ACC112 (cell line): ENCODE data around the gene GAGE12J.
"Not testable (repeated sequence)": the region's sequence is repeated elsewhere in the genome, so short reads cannot be mapped to it uniquely, and the experiment has no call there.

Experiments used
- H2AFZ ChIP-seq: fragments of 200-600 bp; sonication (generic); one replicate; pipeline ENCODE4 v1.6.0; 2017; ENCODE audit warnings: antibody characterized with exemption, low read length; ENCODE audit not compliant: unreplicated experiment
- H3K27ac ChIP-seq: fragments of 200-600 bp; sonication (generic); 2 replicates; pipeline ENCODE4 v1.5.1; 2014; ENCODE audit warnings: low read depth, mild to moderate bottlenecking, antibody characterized with exemption, low read length, moderate library complexity
- H3K27me3 ChIP-seq: fragments of 200-600 bp; sonication (generic); 2 replicates; pipeline ENCODE4 v1.6.1; 2014; ENCODE audit warnings: mild to moderate bottlenecking, antibody characterized with exemption, low read length, moderate library complexity, mixed read lengths; ENCODE audit not compliant: insufficient read depth
- H3K36me3 ChIP-seq: fragments of 200-600 bp; sonication (generic); 2 replicates; pipeline ENCODE4 v1.6.1; 2016; ENCODE audit warnings: mild to moderate bottlenecking, antibody characterized with exemption, low read length, moderate library complexity, mixed read lengths; ENCODE audit not compliant: insufficient read depth
- H3K4me1 ChIP-seq: fragments of 200-600 bp; sonication (generic); one replicate; pipeline ENCODE4 v1.6.1; 2016; ENCODE audit warnings: low read length, mixed read lengths; ENCODE audit not compliant: insufficient read depth, unreplicated experiment, control insufficient read depth
- H3K4me3 ChIP-seq: fragments of 200-600 bp; sonication (generic); 2 replicates; pipeline ENCODE4 v1.5.1; 2014; ENCODE audit warnings: mild to moderate bottlenecking, low read depth, low read length
- H3K79me2 ChIP-seq: fragments of 200-600 bp; sonication (generic); one replicate; pipeline ENCODE4 v1.6.0; 2016; ENCODE audit warnings: low read length; ENCODE audit not compliant: control insufficient read depth, unreplicated experiment, insufficient read depth

GAGE12J gene

GRCh38 chrX:49287665-49288064 lies 34.2 kb upstream of the GAGE12J start:
- no peaks in the 10 kb centered on the region for H3K36me3 ChIP-seq
- H3K27ac ChIP-seq = no peak overlapping the region
- no peaks in the 10 kb centered on the region for H3K4me1 ChIP-seq
- no peak overlapping the region for H3K4me3 ChIP-seq
- no peak overlapping the region for H2AFZ ChIP-seq
- H3K27me3 ChIP-seq = no peaks in the 10 kb centered on the region
- H3K79me2 ChIP-seq = no peaks in the 10 kb centered on the region

GRCh38 chrX:49290215-49290614 lies 31.6 kb upstream of the GAGE12J start:
- Histone ChIP-seq H3K27ac (no peak overlapping the region), H2AFZ (no peak overlapping the region), H3K4me1 (no peaks in the 10 kb centered on the region), H3K27me3 (no peaks in the 10 kb centered on the region), H3K4me3 (no peak overlapping the region), H3K79me2 (no peaks in the 10 kb centered on the region), H3K36me3 (no peaks in the 10 kb centered on the region)

DNA sequence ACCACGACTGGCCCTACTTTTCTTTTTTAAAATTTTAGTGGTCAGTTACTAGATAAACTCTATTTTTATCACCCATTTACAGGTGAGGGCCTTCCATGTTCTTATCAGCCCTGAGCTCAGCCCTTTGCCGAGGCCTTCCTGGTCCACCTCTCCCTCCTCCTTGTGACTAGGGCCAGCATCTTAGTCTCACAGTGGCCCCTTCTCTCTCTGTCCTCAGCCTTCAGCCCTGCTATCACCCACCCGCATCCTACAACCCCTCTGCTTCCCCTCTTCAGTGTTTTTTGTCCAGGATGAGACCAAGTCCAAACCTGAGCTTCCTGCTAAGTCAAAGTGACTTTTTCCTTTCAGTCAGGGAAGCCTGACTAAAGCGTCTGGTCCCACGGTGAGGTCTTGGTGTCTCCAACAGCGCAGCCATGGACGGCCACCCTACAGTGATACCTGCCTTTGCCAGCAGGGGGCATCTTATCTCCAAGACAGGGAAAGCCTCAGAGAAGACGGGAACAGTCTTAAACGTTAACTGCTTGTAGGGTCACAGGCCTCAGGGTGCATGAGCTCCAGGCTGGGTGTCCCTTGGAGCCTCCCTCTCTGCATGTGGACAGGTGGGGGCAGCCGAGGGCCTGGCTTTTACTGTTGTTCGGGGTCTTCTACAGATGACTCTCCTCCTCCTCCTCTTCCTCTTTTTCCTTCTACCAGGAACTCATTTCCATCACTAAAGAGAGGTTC lies 30.1 kb upstream of the GAGE12J start:
- Histone ChIP-seq H2AFZ (no peak overlapping the region), H3K4me1 (no peaks in the 10 kb centered on the region), H3K27me3 (no peaks in the 10 kb centered on the region), H3K79me2 (no peaks in the 10 kb centered on the region), H3K27ac (no peak overlapping the region), H3K36me3 (no peaks in the 10 kb centered on the region), H3K4me3 (no peak overlapping the region)

- no peak overlapping the region for H2AFZ ChIP-seq
- H3K27me3 ChIP-seq = no peaks in the 10 kb centered on the region
- no peaks in the 10 kb centered on the region for H3K36me3 ChIP-seq
- H3K27ac ChIP-seq = no peak overlapping the region
- no peaks in the 10 kb centered on the region for H3K4me1 ChIP-seq
- H3K4me3 ChIP-seq = no peak overlapping the region
- no peaks in the 10 kb centered on the region for H3K79me2 ChIP-seq
These were observed 29.2 kb upstream of the GAGE12J start for GRCh38 chrX:49292400-49293362.

DNA sequence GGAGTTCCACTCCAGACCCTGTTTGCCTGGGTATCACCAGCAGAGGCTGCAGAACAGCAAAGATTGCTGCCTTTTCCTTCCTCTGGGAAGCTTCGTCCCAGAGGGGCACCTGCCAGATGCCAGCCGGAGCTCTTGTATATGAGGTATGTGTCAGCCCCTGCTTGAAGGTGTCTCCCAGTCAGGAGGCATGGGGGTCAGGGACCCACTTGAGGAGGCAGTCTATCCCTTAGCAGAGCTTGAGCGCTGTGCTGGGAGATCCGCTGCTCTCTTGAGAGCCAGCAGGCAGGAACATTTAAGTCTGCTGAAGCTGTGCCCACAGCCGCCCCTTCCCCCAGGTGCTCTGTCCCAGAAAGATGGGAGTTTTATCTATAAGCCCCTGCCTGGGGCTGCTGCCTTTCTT lies 22.5 kb upstream of the GAGE12J start:
- not testable (repeated sequence) for H2AFZ ChIP-seq, H3K79me2 ChIP-seq, H3K4me1 ChIP-seq, H3K27ac ChIP-seq, H3K36me3 ChIP-seq, H3K4me3 ChIP-seq, H3K27me3 ChIP-seq

GRCh38 chrX:49300703-49301102 lies 21.1 kb upstream of the GAGE12J start:
- Histone ChIP-seq H3K27ac (no peak overlapping the region), H3K4me1 (no peaks in the 10 kb centered on the region), H3K36me3 (no peaks in the 10 kb centered on the region), H2AFZ (no peak overlapping the region), H3K4me3 (no peak overlapping the region), H3K79me2 (no peaks in the 10 kb centered on the region), H3K27me3 (no peaks in the 10 kb centered on the region)

GRCh38 chrX:49303346-49303745 lies 18.5 kb upstream of the GAGE12J start, which contains the start of gene GAGE10:
Gene GAGE10, plus strand, starts transcription at chrX:49303646. Its CDS starts 1,214 bp downstream, at chrX:49304860.
- Histone ChIP-seq H3K4me3 (no peak within 1 kb of the TSS), H3K4me1 (no peaks in the 10 kb centered on the region), H2AFZ (no peak within 1 kb of the TSS), H3K79me2 (no peaks in the 10 kb centered on the region), H3K27me3 (no peaks in the 10 kb centered on the region), H3K36me3 (no peaks in the 10 kb centered on the region), H3K27ac (no peak within 1 kb of the TSS)

DNA sequence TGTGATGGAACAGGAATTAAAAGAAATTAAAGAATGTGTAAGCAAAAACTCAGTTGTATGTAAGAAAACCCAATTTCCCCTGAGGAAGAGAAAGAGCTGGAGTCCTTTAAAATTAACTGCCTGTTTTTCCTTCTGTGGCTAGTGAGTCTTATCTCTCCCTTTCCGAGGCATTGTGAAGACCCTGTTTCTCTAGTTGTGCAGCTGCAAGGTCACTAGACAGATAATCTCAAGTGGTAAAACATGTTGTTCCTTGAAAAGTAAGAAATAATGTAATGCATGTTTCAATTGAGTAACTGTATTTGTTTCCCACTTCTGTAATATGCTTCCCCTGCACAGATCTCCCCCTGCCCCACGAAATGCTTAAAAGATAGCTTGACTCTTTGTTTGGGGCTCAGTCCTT lies 14.1 kb upstream of the GAGE12J start:
- H3K4me3 ChIP-seq, H2AFZ ChIP-seq, H3K4me1 ChIP-seq, H3K79me2 ChIP-seq, H3K27me3 ChIP-seq, H3K36me3 ChIP-seq, H3K27ac ChIP-seq: not testable (repeated sequence)

DNA sequence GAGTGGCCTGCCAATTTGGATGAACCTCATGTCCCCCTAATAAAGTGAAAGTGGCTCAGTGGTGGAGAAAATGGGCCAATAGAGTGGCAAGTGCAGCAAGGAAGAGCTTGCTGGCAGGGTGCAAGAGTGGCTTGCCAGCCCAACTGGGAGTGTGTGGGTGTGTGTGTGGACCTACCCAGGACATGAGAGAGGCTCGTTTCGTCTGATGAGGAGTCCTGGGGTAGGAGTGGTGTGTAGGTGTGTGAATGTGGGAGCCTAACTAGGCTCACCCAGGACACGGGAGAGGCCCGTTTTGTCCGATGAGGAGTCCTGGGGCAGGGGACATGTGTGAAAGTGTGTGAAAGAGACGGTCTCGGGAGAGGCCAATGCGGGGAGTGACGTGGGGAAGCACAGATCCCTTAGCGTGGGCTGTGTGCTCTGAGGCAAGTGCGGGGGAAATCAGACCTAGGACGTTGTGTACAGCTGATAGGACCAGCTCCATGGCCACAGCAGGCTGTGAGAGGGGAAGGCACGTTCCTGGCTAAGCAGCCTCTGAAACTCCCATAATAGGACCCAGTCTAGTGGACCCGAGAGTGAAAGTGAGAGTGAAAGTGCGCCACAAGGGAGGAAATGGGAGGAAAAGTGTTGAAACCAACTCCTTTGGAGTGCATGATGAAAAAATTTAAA lies 13.1 kb upstream of the GAGE12J start:
- peak overlapping the region; percentile 95 for H2AFZ ChIP-seq
- no peaks in the 10 kb centered on the region for H3K27me3 ChIP-seq
- H3K4me1 ChIP-seq = no peaks in the 10 kb centered on the region
- no peaks in the 10 kb centered on the region for H3K36me3 ChIP-seq
- H3K4me3 ChIP-seq = peak overlapping the region; percentile 68
- H3K79me2 ChIP-seq = no peaks in the 10 kb centered on the region
- peak overlapping the region; percentile 33; the same call in 1 of the 2 replicates for H3K27ac ChIP-seq

DNA sequence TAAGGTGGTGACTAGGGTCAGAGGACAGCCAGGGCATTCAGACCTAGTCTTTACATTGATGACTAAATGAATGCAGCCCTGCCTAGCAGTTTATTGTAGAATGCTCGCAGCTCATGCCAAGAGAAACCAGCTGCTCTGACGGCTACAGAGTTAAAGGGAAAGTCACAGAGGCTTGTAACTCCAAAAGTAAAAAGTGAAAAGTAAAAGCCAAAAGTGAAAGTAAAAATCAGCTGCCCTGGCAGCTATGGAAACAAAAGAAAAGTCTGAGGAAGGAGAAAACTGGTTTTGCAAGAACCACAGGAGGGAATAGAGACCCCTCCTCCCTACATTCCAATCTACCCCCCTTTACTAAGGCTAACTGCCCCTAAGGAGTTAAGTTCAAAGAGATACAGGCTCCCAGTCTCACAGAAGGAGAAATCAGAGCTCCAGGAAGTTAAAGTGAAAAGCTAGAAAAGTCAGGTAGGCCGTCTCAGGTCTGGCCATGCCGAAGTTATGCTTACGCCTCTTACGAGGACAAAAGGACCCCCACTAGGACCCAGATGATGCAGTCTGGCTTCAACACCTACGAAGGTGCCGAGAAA lies 12.3 kb upstream of the GAGE12J start:
- peak overlapping the region; percentile 95 for H2AFZ ChIP-seq
- H3K27me3 ChIP-seq = no peaks in the 10 kb centered on the region
- peak overlapping the region; percentile 33 for H3K27ac ChIP-seq
- H3K36me3 ChIP-seq = no peaks in the 10 kb centered on the region
- no peaks in the 10 kb centered on the region for H3K79me2 ChIP-seq
- H3K4me3 ChIP-seq = peak overlapping the region; percentile 68
- no peaks in the 10 kb centered on the region for H3K4me1 ChIP-seq
